H1 (cell line): ENCODE measurements around the gene CAPN2.

Source experiments
- CEBPB ChIP-seq: IDR thresholded peaks from 2 replicates; pipeline ENCODE4 v1.6.1; 2012; ENCODE audit warnings: low read depth, low read length
- CHD7 ChIP-seq: fragments of 300-600 bp; sonication (generic); IDR thresholded peaks from 2 replicates; pipeline ENCODE4 v1.7.1; 2012; ENCODE audit warnings: low read length, moderate library complexity, mild to moderate bottlenecking, inconsistent platforms; ENCODE audit not compliant: insufficient replicate concordance
- CTCF ChIP-seq, 3 experiments: IDR thresholded peaks; 1 replicate in 2 of 3; 2 replicates in 1 of 3; pipeline versions ENCODE4 v1.5.1 to v1.6.1; 2011; ENCODE audit warnings: low read length in 3 of 3, mild to moderate bottlenecking in 3 of 3, inconsistent platforms in 2 of 3, low read depth in 1 of 3, moderate library complexity in 1 of 3; ENCODE audit not compliant: insufficient read depth in 1 of 3; ENCODE audit errors: control extremely low read depth in 1 of 3
- EGR1 ChIP-seq: IDR thresholded peaks from 2 replicates; pipeline ENCODE4 v1.6.1; 2011; ENCODE audit warnings: low read depth, low read length, borderline replicate concordance
- EZH2 ChIP-seq: fragments of 200-600 bp; sonication (generic); IDR thresholded peaks from 2 replicates; pipeline ENCODE4 v1.7.1; 2012; ENCODE audit warnings: low read depth, mild to moderate bottlenecking, moderate library complexity, low read length, inconsistent platforms; ENCODE audit not compliant: severe bottlenecking
- SP1 ChIP-seq: IDR thresholded peaks from 2 replicates; pipeline ENCODE4 v1.6.1; 2011; ENCODE audit warnings: low read depth, low read length
- TEAD4 ChIP-seq: IDR thresholded peaks from 2 replicates; pipeline ENCODE4 v1.6.1; 2012; ENCODE audit warnings: low read depth, low read length, inconsistent platforms, mixed read lengths

GRCh38 chr1:223700388-223700918, 11.9 kb upstream of the CAPN2 start:
- no peak for TF ChIP-seq EZH2
- TF ChIP-seq EGR1: no peak
- TF ChIP-seq CTCF (IDR thresholded peaks at IDR 0.05; ENCODE audit: control extremely low read depth in 1 of 3, insufficient read depth in 1 of 3, low read depth in 1 of 3, low read length in 3 of 3): no peak
- TF ChIP-seq TEAD4: no peak
- TF ChIP-seq CEBPB: no peak
- TF ChIP-seq CHD7: no peak
- TF ChIP-seq SP1: no peak
